K562 treated with DMSO at 1 percent for 24 hours (cell line): ENCODE results near the gene GJD2. TPM values are rescaled to one million over a fixed set of nuclear protein-coding genes. Genes with fewer than 3 reads are reported as not detected.

Experiments
- total RNA-seq: library from RNA; unstranded; fragments of 300-600 nt; gene quantifications from 2 replicates; pipeline ENCODE4 v1.2.3, GENCODE V29; 2022; ENCODE audit warnings: low read depth; ENCODE audit not compliant: insufficient read depth

Gene GJD2
- not detected in 2 replicates for total RNA-seq

GRCh38 chr15:34754674-34755418 is at the start of gene GJD2:
Gene GJD2 (minus strand): TSS chr15:34754998. CDS start chr15:34754488, 510 bp downstream.

GRCh38 chr15:34795267-34796081 is 40.7 kb upstream of the GJD2 start, which contains the start of gene ACTC1:
Gene ACTC1 (minus strand): TSS chr15:34795549. CDS start chr15:34794808, 741 bp downstream.

Other genes starting within 250 kb of the GJD2 start
- gene GOLGA8B, start 171.3 kb downstream of the GJD2 start, total RNA-seq: 28.9 and 33.2 TPM in 2 replicates
- gene ACTC1, start 40.6 kb upstream of the GJD2 start, total RNA-seq: not detected in 2 replicates
- gene AQR, start 214.7 kb upstream of the GJD2 start, total RNA-seq: 8.5 and 9.5 TPM in 2 replicates
- gene ZNF770, start 233.3 kb upstream of the GJD2 start, total RNA-seq: 6.1 and 6.7 TPM in 2 replicates